HG02981 (cell line): ENCODE measurements around the gene GADD45G.

Experiments
- ATAC-seq: cut with Tn5 transposase; IDR thresholded peaks from one replicate; pipeline ENCODE4 v1.9.1; 2021; ENCODE audit warnings: mild to moderate bottlenecking, moderate library complexity; ENCODE audit not compliant: unreplicated experiment

Gene GADD45G

DNA sequence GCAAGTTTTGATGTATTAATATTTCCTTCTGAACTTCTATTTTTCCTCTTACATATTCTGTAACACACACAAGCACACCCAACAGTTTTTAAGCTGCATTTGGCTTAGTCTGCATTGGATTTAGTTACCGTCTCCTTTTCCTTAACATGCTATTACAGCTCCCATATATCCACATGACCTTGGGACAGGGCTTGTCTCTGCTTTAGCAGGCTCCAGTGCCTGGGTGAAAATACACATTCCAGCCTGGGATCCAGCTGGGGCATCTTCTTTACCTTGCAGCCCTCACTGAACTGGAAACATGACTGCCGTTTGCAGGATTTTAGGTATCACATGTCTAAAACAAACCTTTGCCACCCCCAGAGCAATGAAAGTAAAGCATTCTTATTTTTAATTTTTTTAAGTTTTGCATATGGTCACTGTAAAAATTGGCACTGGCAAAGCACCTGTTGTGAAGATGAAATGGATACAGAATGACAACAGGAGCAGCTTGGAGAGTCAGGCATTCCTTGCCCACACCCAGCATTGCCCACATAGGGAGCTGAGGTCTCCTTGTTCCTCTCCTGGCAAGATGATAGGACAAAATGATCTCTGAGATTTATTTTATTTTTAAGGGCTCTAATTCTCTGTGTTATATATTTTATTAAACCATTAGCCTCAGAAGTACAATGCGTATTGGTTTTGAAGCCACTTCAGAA, 4.0 kb downstream of the GADD45G start:
- no peak for ATAC-seq

- no peak for ATAC-seq
Measured at GRCh38 chr9:89609426-89610006, 4.7 kb downstream of the GADD45G start.

DNA sequence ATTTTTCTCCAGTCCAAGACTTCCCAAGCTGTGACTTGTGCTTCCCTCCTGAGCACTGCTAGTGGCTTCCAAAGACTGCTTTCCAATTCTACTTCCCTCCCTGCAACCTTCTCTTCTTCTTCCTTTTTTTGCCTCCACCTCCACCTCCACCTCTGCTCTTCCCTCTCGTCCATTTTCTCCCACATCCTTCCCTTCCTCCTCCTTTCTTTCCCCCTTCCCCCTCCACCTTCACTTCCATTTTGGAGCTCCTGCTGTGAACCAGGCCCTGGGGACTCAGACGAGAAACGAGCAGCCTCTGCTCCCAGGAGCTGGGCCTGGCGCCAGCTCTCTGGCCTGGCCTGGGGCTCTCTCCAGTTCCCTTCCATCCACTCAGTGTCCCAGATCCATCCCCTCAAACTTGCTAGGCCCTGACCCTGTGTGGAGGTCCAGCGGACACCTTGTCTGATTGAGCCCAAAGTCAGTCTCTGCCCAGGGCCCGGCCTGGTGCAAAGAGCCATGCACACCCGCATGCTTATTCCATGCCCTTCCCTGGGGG, 5.6 kb downstream of the GADD45G start:
- no peak for ATAC-seq

GRCh38 chr9:89611425-89611824, 6.6 kb downstream of the GADD45G start:
- ATAC-seq: no peak

DNA sequence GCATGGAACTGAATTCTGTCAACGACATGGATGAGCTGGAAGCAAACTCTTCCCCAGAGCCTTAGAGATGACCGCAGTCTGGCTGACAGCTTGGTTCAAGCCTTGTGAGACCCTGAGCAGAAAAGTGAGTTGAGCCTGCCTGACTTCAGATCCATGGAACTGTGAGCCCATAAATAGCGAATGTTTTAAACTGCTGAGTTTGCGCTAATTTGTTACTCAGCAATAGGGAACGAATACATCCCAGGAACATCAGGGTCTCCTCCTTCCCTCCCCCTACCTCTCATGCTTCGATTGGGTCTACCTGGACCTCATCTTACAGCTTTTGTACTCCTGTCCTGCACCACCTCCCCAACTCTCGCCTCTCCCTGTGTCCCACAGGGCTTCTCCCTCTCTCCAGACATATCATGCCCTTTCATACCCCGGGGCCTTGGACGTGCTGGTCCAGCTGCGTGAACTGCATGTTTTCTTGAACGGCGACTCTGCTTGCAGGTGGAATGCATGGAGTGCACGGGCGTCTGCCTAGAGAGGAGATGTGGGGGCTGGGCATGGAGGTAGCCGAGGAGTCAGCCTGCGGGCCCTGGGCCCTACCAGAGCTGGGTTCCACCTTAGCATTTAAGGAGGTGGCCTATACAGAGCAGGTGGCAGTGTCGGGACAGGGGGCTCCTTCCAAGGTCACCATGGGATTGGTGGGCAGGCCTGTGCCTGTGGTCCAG, 7.9 kb downstream of the GADD45G start:
- ATAC-seq: no peak

DNA sequence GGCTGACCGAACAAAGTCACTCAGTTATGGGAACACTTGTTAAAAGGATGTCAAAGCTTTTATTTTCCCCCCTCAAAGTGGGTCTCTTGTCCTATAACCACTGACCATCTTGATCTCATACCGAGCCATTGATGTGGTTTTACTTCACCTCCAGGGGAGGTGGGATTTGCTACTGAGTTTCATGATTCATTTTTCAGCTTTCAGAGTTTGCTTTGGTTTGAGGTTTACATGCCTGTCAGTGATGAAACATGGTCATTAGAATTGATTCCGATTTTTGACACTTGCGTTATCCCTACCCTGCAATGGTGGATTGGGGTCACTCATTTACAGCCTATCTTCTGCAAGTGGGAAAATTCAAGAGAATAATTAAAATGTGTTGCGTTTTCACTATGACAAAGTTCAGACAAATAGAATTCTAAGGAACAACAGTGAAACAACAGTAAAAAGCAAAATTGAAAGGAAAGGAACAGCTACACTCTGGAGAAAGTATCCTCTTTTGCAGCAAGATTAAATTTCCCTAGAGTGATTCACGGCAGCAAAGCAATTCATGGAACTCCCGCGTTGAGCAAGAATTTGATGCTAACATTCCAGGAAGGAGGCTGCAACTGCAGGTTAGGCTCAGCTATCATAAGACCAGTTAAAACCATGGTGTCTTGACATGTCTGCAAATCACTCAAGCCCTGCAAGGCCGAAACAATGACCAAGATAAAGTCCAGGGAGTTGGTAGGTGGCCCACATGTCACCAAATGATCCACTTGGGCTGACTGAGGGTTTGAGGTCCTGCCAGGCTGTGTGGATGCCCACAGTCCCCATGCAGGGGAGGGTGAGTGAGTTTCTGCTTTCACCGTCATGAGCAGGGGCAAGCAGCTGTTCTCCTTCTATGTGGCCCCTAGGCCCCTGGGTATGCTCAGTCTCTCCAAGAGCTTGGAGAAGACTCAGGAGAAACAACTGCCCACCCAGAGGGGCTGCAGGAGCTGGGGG, 9.4 kb downstream of the GADD45G start:
- no peak for ATAC-seq

GRCh38 chr9:89615661-89616060, 10.8 kb downstream of the GADD45G start:
- ATAC-seq: no peak

DNA sequence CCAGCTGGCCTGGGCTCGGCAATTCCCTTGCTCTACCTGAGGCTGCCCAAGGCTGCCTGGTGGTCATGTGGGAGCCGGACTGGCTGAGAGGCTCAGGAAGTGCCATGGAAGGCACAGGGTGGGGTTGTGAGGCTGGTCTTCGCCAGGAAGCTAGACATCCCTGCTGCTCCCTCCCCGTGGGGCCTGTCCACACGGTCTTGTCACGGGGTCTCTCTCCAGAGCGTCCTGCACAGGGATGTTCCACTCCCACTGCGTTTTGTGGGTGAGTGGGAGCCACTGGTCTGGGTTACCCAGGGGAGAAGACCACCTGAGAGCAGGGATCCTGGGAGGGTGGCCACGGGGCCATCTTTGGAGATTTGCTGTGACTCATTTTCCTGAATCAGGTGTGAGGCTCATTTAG, 11.6 kb downstream of the GADD45G start:
- ATAC-seq: no peak

GRCh38 chr9:89617978-89618377, 13.2 kb downstream of the GADD45G start:
- ATAC-seq: no peak

GRCh38 chr9:89619019-89619418, 14.2 kb downstream of the GADD45G start:
- ATAC-seq: no peak

GRCh38 chr9:89619424-89620138, 14.8 kb downstream of the GADD45G start:
- no peak for ATAC-seq

DNA sequence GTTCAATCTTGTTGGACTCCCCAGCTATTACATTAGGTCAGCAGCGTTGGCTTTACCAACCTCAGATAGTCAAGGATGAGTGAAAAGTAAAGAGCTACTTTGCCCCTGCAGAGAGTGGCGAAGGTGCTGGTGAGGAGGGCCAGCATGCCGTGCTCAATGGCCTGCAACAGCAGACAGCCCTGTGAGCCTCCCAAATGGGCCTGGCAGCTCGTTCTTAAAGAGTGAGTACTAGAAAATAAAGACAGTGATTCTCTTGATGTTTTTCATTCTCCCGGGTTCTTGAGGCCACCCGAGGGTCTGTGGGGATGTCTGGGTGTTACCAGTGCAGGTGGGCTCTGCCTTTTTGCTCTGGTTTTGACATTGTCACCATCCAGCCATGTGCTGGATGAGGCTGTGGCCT, 16.2 kb downstream of the GADD45G start:
- no peak for ATAC-seq

DNA sequence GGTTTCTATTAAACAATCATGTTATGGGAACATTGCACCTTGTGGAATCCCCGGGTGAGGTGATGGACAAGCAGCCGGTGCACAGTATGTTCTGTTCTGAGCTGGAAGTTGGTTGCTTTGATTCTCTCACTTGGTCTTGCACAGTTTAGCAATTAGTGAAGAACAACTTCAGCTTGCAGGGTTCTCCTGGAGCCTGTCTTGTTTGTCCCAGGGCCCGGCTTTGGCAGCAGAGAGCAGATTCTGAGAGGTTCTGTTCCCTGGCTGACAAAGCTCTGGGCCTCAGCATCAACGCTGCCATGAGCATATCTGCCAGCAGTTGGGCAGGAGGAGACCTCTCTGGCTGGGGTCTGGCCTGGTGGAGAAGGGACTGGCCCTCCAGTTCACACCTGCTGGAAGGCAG, 16.9 kb downstream of the GADD45G start:
- ATAC-seq: no peak

DNA sequence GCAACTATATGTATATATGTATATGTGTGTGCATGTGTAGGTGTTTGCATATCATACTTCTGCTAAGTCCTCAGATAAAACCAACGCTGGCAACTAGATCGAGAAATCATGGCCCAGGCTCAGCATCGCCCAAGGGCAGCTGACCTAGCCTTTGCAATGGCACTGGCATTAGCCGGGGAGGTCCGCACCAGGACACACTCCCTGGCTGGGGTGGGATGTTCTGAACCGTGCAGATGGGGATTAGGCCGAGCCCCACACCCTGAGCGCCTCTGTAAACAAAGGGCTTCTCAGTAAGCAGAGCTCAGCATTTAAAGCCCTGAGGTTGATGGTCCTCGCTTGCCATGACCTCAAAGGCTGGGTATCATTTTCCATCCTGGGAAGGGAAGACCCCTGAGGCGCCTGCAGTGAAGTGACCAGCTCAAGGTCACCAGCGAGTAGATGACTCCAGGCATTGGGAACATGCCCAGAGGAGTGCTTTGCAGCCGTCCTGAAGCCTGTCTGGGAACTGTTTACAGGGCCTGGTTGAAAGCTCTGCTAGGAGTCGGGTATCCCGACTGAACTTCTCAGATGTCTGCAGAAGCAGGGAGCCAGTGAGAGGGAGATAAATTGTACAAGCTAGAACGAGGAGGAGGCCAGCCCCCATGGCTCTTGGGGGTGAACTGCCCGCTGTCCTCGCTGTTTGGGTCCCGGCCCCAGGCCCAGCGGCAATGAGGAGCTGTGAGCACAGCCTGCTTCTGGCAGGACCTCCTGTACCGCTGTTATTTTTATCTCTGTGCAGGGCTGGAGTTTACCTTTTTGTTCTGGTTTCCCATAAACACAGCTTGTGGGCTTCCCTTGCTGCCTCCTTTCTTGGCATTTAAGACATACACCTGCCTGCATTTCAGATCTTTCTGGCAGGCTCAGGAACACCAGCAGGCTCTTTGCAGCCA, 18.4 kb downstream of the GADD45G start:
- no peak for ATAC-seq

DNA sequence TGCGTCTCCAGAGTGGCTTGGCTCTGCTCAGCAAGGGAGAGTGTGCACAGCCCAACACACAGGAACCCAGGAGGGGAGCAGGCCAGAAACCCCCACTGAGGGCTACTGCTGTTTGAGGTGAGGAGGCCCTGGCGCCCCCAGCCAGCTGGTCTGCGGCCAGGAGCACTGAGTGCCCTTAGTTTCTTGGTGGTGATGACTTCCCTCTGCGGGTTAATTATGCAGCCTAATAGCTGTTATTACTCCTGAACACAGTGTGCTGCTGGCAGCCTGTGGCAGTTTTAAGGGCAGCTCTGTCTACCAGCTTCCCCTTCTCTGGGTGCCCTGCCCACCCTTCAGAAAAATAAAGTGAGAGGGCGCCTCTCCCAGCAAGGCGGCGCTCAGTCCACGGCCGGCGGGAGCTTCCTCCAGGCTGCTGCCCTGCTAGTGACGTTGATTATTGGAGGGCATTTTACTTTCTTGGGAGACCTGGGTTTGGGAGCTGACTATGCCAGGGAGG, 19.2 kb downstream of the GADD45G start:
- no peak for ATAC-seq

DNA sequence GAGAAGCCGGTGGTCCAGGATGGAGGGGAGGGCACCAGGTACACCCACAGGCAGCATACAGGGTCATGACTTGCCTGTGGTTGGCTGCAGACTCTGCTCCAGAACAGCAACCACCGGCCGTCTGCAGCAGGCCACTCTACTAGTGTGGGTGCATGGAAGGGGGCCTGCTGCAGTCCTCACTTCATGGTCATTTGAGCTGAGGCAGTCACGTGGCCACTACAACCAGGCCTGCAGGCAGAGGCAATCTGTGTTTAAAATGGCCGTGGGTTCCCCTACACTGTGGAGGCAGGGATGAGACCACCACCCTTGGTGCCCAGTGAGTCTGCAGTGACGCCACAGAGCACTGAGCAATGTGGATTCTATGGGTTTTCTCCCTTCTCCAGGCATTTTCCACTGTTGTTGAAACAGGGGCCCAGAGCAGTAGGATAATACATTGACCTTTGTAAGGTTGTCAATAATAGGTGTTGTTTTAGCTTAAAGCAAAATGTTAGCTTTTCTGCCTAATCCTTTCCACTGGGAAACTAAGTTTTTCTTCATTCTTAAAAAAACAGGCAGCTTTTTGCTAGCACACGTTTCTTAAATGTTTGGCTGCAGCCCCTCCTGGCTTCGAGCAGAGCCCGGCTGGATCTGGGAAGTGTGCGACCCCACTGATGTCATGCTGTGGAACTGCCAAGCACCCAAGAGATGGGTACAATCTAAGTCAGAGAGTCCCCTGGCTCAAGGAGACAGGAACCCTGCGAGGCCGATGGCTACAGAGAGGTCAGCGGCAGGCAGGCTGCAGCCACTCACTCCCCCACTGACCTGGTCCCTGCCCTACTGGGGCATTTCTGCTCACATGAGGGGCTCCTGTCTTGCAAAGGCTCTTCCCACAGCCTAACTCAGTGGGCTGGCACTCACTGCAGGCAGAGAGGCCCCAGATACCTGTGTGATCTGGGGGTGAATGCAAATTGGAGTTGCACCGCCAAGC, 21.2 kb downstream of the GADD45G start:
- no peak for ATAC-seq

GRCh38 chr9:89626741-89627265, 22.0 kb downstream of the GADD45G start:
- ATAC-seq: no peak

GRCh38 chr9:89628601-89629000, 23.8 kb downstream of the GADD45G start:
- no peak for ATAC-seq
